ENCODE measurements around the gene IL17RE. TPM values are rescaled to one million over a fixed set of nuclear protein-coding genes. Genes with fewer than 3 reads are reported as not detected.

Gene IL17RE
- total and polyA plus RNA-seq, 2 of the 13 experiments (the other 11 are each of a cell fraction or from before 2014, with no cell fraction given): 14.5 to 24.1 TPM

- TF ChIP-seq ZNF646 (CRISPR knock-in tag; IDR thresholded peaks at IDR 0.05): no peak
Observed at GRCh38 chr3:9886328-9886727, 16.3 kb upstream of the IL17RE start (continued).

GRCh38 chr3:9887480-9887879 is 15.2 kb upstream of the IL17RE start:
- no peak for DNase-seq (ENCODE audit: low spot score)
- H3K27ac ChIP-seq (ENCODE audit: extremely low read length, insufficient read depth, low read length): no peak overlapping the region

More at GRCh38 chr3:9887480-9887879, 15.2 kb upstream of the IL17RE start:
- Histone ChIP-seq H3K9ac (ENCODE audit: insufficient read depth, low read depth, low read length) (no peak overlapping the region), H3K79me2 (ENCODE audit: insufficient read depth, low read length) (peaks cover 20% of the 10 kb centered on the region), H2AFZ (ENCODE audit: low read length) (no peak overlapping the region), H3K27me3 (ENCODE audit: control insufficient read depth in 1 of 2, insufficient read depth in 2 of 2, low read length in 2 of 2) (no peaks in the 10 kb centered on the region; a peak in 1 of 5 replicates), H3K36me3 (replicated peaks in 1 of 2; ENCODE audit: control insufficient read depth in 1 of 2, insufficient read depth in 2 of 2, low read length in 2 of 2) (0 out of 5 replicates have a peak, but pooled peaks cover under 1 to 1% of the 10 kb centered on the region in 2 experiments), H3K9me3 (ENCODE audit: low read length) (no peaks in the 10 kb centered on the region), H4K20me1 (ENCODE audit: insufficient read depth, low read length) (no peaks in the 10 kb centered on the region), H3K4me3 (replicated peaks in 1 of 3; ENCODE audit: insufficient read depth in 1 of 3, low read depth in 2 of 3, low read length in 3 of 3) (no peak overlapping the region), H3K4me2 (ENCODE audit: low read depth, low read length) (no peak overlapping the region), H3K4me1 (ENCODE audit: insufficient read depth, low read length) (peaks cover 45% of the 10 kb centered on the region)
- WGBS (ENCODE audit: low lambda C conversion rate): 80% methylated on average over 5 of the region's 5 CpGs
- in situ Hi-C loops (cut with HindIII; ENCODE audit: extremely low pct_ligation_motif_present, low pct_unique_long_range_greater_than_20kb): no loop called here
- no peak for TF ChIP-seq ZC3H4 (CRISPR knock-in tag; IDR thresholded peaks at IDR 0.05; ENCODE audit: borderline replicate concordance)
- no peak for TF ChIP-seq DPF2 (CRISPR knock-in tag; IDR thresholded peaks at IDR 0.05; ENCODE audit: borderline replicate concordance, low read depth)
- TF ChIP-seq KAT2B (IDR thresholded peaks at IDR 0.05; ENCODE audit: borderline replicate concordance, low read depth, low read length): no peak
- TF ChIP-seq ZBTB10 (CRISPR knock-in tag; IDR thresholded peaks at IDR 0.05; ENCODE audit: borderline replicate concordance): no peak
- TF ChIP-seq SP5 (CRISPR knock-in tag; IDR thresholded peaks at IDR 0.05; ENCODE audit: borderline replicate concordance, low read depth): no peak
- no peak for ATAC-seq
- ChIA-PET CTCF (ENCODE audit: low intra/inter-chr PET ratio, low total read pairs) (no interaction called here), POLR2A (no interaction called here)
- BruUV-seq (replicated peaks): no TSS peak
- FAIRE-seq: no peak
- intact Hi-C loops (cut with micrococcal nuclease; ENCODE audit: unreplicated experiment): no loop called here

Data from HepG2 (cell line).